HG03439 (cell line): Measurements from ENCODE around the gene PEAK3.

Experiments used
- ATAC-seq: cut with Tn5 transposase; IDR thresholded peaks from one replicate; pipeline ENCODE4 v1.9.1; 2021; ENCODE audit warnings: mild to moderate bottlenecking, moderate library complexity; ENCODE audit not compliant: unreplicated experiment

PEAK3 gene

GRCh38 chr19:2226051-2226839 is 55.7 kb downstream of the PEAK3 start:
- ATAC-seq = no peak

- ATAC-seq = no peak
Observed at GRCh38 chr19:2225415-2226050, 56.4 kb downstream of the PEAK3 start.

DNA sequence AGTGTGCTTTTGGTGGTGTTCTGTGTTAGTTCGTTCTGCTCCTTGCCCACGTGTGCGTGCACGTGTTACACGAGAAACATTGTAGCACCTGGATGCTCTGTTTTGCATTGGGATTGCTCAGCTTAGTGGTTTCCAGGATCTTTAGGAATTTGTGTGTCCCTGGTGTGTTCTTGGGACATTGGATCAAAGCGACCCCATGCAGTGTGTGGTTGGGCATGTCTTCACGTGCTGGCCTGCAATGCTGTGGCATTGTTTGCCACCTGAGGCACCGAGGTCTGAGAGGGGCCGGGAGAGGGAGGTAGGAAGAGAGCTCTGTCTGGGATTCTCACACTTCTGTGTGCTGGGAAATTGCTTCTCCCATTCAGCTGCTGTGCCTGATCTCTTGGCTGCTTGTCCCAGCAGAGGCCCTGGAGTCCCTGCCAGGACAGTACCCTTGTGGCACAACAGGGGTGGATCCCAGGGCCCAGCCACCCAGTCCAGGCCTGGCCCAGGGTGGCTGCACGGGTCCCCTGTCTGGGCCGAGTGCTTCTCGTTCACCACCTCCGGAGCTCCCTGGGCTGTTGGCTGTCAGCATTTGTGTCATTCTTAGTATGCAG is 57.1 kb downstream of the PEAK3 start:
- no peak for ATAC-seq
